Loucy (cell line): ENCODE results near the gene C4B.
"Not testable (repeated sequence)": the region's sequence is repeated elsewhere in the genome, so short reads cannot be mapped to it uniquely, and the experiment has no call there.

Experiments used
- CTCF ChIP-seq: fragments of 200-600 bp; sonication (generic); conservative IDR thresholded peaks from 2 replicates; pipeline ENCODE4 v1.5.1; 2014; ENCODE audit warnings: mild to moderate bottlenecking, antibody characterized with exemption, low read length
- EZH2phosphoT487 ChIP-seq: fragments of 200-600 bp; IDR thresholded peaks from 2 replicates; pipeline ENCODE4 v1.6.1; 2018; ENCODE audit warnings: antibody characterized with exemption, mild to moderate bottlenecking, moderate library complexity, borderline replicate concordance

- TF ChIP-seq CTCF, EZH2phosphoT487: not testable (repeated sequence)
These were observed 33.6 kb upstream of the C4B start for GRCh38 chr6:31980998-31981397.
